Measurements from ENCODE around the gene CD83. TPM values are rescaled to one million over a fixed set of nuclear protein-coding genes. Genes with fewer than 3 reads are reported as not detected.

CD83 gene
- total and polyA plus RNA-seq, 12 donors, result 4.0 to 245 (median 8.5) TPM

- TF ChIP-seq CTCF (IDR thresholded peaks at IDR 0.05) (no peak), POLR2A (IDR thresholded peaks at IDR 0.05) (no peak)
- intact Hi-C loops (cut with DNase I), result no loop called here
- Histone ChIP-seq H3K36me3 (replicated peaks in 1 of 2) (no peaks in the 10 kb centered on the region), H3K27me3 (no peaks in the 10 kb centered on the region), H3K9me3 (replicated peaks in 1 of 3) (peaks cover 0 to 16% (median 6%) of the 10 kb centered on the region in 3 donors), H3K4me3 (no peak overlapping the region), H3K4me1 (replicated peaks in 1 of 2) (no peaks in the 10 kb centered on the region), H3K27ac (no peak overlapping the region)
- DNase-seq, result no peak
- 84 to 90% (median 89%) methylated on average over 1 of the region's 1 CpG for WGBS, 4 donors
These were observed 55.0 kb downstream of the CD83 start for GRCh38 chr6:14172562-14172961.

GRCh38 chr6:14174226-14174625 lies 56.7 kb downstream of the CD83 start:
- no peaks in the 10 kb centered on the region for H3K36me3 ChIP-seq (replicated peaks in 1 of 2)
- H3K4me1 ChIP-seq (replicated peaks in 1 of 2), result no peaks in the 10 kb centered on the region
- TF ChIP-seq POLR2A (IDR thresholded peaks at IDR 0.05), result no peak
- no peak for TF ChIP-seq CTCF (IDR thresholded peaks at IDR 0.05)
- H3K27ac ChIP-seq, result no peak overlapping the region
- H3K27me3 ChIP-seq, result no peaks in the 10 kb centered on the region
- WGBS, 4 donors, result 49 to 62% (median 59%) methylated on average over 3 of the region's 3 CpGs
- intact Hi-C loops (cut with DNase I), result no loop called here
- H3K4me3 ChIP-seq, result no peak overlapping the region
- DNase-seq, result no peak
- peaks cover 0 to 16% (median 6%) of the 10 kb centered on the region in 3 donors for H3K9me3 ChIP-seq (replicated peaks in 1 of 3)

- Histone ChIP-seq H3K9me3 (replicated peaks in 1 of 3) (peaks cover 0 to 11% (median 1%) of the 10 kb centered on the region in 3 donors), H3K36me3 (replicated peaks in 1 of 2) (no peaks in the 10 kb centered on the region), H3K27ac (no peak overlapping the region), H3K4me1 (replicated peaks in 1 of 2) (no peaks in the 10 kb centered on the region), H3K27me3 (no peaks in the 10 kb centered on the region), H3K4me3 (no peak overlapping the region)
- intact Hi-C loops (cut with DNase I), result no loop called here
- WGBS, 4 donors, result 82 to 90% (median 84%) methylated on average over 4 of the region's 4 CpGs
- TF ChIP-seq POLR2A (IDR thresholded peaks at IDR 0.05), result no peak
- DNase-seq, result no peak
These were observed 57.4 kb downstream of the CD83 start for GRCh38 chr6:14174996-14175395.

GRCh38 chr6:14176429-14176828 lies 58.9 kb downstream of the CD83 start:
- no peaks in the 10 kb centered on the region for H3K4me1 ChIP-seq (replicated peaks in 1 of 2)
- no peak overlapping the region for H3K27ac ChIP-seq
- DNase-seq, result no peak
- H3K4me3 ChIP-seq, result no peak overlapping the region
- no peak for TF ChIP-seq CTCF (IDR thresholded peaks at IDR 0.05)
- no peaks in the 10 kb centered on the region for H3K27me3 ChIP-seq
- intact Hi-C loops (cut with DNase I), result no loop called here
- 69 to 92% (median 83%) methylated on average over 7 of the region's 7 CpGs for WGBS, 4 donors
- H3K9me3 ChIP-seq (replicated peaks in 1 of 3), result no peaks in the 10 kb centered on the region
- H3K36me3 ChIP-seq (replicated peaks in 1 of 2), result no peaks in the 10 kb centered on the region

GRCh38 chr6:14177413-14178082 lies 60.0 kb downstream of the CD83 start:
- no peaks in the 10 kb centered on the region for H3K36me3 ChIP-seq (replicated peaks in 1 of 2)
- H3K9me3 ChIP-seq (replicated peaks in 1 of 3), result no peaks in the 10 kb centered on the region
- 85 to 87% (median 87%) methylated on average over 6 of the region's 6 CpGs for WGBS, 4 donors
- H3K4me3 ChIP-seq, result no peak overlapping the region
- H3K27me3 ChIP-seq, result no peaks in the 10 kb centered on the region
- no peak for TF ChIP-seq CTCF (IDR thresholded peaks at IDR 0.05)
- no peak for TF ChIP-seq POLR2A (IDR thresholded peaks at IDR 0.05)
- no peak overlapping the region for H3K27ac ChIP-seq
- no peaks in the 10 kb centered on the region for H3K4me1 ChIP-seq (replicated peaks in 1 of 2)
- intact Hi-C loops (cut with DNase I), result no loop called here
- DNase-seq, result no peak
